HG02885 (cell line): ENCODE data around the gene MAPK14.

Experiments used
- ATAC-seq: cut with Tn5 transposase; IDR thresholded peaks from one replicate; pipeline ENCODE4 v1.9.1; 2021; ENCODE audit warnings: mild to moderate bottlenecking; ENCODE audit not compliant: unreplicated experiment, poor library complexity

Gene MAPK14

GRCh38 chr6:36131511-36132245 is 104.1 kb downstream of the MAPK14 start:
- ATAC-seq, result peak; percentile 85

DNA sequence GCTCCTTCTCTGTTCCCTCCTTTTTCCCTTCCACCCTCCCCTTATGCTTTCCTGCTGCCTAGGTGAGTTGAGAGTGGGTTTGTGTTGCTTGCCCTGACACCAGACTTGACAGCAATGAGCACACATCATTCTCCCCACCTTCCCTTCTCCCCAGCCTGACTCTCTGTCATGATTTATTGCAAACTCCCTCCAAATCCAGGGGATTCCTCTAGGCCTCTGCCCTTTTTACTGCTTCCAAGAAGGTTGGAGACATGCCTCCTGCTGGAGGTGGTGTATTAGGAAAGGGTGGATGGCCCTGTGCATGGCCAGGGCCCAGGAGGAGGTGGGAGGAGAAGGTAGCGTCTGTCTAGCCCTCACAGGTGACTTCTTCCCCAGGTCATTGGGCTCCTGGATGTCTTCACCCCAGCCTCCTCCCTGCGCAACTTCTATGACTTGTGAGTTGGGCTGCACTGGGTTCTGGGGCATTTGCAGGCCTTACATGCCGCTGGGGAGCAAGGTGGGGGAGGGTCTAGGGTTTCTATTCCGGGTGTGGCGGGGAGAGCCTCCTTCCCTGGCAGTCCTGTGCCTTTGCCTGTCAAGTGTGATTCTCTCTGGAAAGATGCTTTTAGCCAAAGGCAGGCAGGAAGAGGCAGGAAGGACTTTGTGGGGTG is 104.8 kb downstream of the MAPK14 start:
- no peak for ATAC-seq

DNA sequence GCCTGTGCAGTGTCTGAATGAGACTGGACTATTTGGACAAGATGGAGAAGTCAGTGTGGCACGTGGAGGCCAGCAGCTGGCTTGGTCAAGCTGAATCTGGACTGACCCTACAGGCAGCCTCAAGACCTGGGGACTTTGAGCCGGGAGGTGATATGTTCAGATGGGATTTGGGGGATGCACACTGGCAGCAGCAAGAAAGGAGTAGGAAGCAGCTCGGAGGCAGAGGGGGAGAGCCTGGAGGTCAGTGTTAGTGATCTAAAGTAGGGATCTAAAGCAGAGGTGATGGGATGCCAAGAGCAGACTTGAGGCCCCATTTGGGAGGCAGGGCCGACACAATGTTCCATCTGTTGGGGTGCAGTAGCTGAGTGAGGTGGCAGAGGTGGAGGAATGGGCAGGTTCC is 105.5 kb downstream of the MAPK14 start:
- ATAC-seq, result no peak

- ATAC-seq, result no peak
Measured at GRCh38 chr6:36133912-36134311, 106.3 kb downstream of the MAPK14 start.

- ATAC-seq, result no peak
Measured at GRCh38 chr6:36135053-36135731, 107.6 kb downstream of the MAPK14 start.

GRCh38 chr6:36136034-36136433 is 108.4 kb downstream of the MAPK14 start:
- no peak for ATAC-seq

GRCh38 chr6:36136551-36136950 is 108.9 kb downstream of the MAPK14 start:
- ATAC-seq, result no peak

DNA sequence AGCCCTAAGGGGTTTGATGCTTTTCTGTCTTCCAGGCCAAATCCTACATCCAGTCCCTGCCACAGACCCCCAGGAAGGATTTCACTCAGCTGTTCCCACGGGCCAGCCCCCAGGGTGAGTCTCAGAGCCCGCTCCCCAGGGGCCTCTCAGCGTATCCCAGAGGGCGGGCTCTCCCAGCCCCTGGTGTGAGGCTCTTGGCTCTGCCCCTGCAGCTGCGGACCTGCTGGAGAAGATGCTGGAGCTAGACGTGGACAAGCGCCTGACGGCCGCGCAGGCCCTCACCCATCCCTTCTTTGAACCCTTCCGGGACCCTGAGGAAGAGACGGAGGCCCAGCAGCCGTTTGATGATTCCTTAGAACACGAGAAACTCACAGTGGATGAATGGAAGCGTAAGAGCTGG is 111.1 kb downstream of the MAPK14 start:
- no peak for ATAC-seq

DNA sequence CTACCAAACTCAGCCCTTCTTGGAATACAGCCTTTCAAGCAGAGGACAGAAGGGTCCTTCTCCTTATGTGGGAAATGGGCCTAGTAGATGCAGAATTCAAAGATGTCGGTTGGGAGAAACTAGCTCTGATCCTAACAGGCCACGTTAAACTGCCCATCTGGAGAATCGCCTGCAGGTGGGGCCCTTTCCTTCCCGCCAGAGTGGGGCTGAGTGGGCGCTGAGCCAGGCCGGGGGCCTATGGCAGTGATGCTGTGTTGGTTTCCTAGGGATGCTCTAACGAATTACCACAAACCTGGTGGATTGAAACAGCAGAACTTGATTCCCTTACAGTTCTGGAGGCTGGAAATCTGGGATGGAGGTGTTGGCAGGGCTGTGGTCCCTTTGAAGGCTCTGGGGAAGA is 111.8 kb downstream of the MAPK14 start:
- no peak for ATAC-seq

DNA sequence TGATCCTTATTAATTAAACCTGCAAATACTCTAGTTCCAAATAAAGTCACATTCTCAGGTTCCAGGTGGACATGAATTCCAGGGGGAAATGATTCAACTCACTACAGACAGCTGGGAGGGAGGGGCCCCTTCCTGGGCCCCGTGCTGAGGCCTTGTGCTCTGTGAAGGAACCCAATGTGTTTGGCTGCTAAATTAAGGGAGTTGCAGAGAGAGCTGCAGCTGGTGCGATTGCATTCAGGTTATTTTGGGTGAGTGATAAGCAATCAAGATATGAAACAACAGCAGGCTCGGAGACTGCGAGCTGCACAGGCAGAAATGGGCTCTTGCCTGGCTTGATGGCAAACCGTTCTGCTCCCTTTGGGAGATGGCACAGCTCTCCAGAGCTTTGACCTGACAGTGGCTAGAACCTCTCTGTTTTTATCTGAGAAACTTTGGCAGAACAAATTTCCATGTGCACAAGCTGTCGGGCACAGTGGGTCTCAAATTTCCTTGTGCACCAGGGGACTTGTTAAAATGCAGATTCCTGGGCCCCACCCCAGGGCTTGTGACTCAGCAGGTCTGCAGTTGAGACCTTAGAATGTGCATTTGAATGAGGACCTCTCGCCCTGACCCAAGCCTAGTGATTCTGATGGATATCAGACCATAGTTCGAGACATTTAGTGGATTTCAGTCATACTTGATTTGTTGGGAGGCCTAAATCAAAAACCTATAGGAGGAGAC is 112.5 kb downstream of the MAPK14 start:
- no peak for ATAC-seq

GRCh38 chr6:36141091-36141490 is 113.5 kb downstream of the MAPK14 start:
- ATAC-seq, result no peak

DNA sequence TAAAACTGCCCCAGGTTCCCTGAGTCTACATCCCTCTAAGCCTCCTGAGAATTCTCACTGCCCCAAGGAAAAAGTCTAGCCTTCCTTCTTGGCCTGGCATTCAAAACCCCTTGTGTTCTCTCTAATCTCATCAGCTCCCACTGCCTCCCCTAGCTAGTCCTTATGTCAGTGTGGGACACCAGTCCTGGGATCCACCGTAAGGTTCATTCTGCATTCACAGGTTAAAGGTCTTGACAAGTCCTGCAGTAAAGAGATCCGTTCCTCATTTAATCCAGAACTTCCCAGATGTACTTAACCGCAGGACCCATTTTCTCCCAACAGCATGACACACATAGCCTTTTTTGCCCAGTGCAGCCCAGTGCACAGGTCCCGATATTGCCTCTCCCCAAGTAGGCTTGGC is 114.4 kb downstream of the MAPK14 start:
- ATAC-seq, result no peak

- ATAC-seq, result no peak
Measured at GRCh38 chr6:36142971-36143838, 115.6 kb downstream of the MAPK14 start.

DNA sequence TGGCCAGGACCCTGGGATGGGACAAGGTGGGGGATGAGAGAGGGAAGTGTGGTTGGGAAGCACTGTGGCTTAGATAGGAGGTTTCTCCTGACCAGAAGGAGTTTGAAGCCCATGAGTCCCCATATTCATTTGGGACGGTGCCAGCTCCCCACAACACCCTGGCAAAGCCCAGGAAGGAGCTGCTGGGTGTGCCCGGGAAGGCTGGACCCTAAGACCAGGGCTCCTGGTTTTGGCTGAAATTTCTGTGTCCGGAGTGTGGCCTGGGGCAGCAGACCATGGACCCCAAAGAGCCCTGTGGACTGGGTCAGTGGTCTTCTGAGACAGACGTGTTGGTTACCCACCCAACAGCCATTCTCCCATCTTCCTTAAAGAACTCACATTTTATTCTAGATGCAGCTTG is 117.9 kb downstream of the MAPK14 start:
- ATAC-seq, result no peak

GRCh38 chr6:36147294-36147693 is 119.7 kb downstream of the MAPK14 start:
- ATAC-seq, result no peak

- no peak for ATAC-seq
Measured at GRCh38 chr6:36149476-36149875, 121.9 kb downstream of the MAPK14 start.

DNA sequence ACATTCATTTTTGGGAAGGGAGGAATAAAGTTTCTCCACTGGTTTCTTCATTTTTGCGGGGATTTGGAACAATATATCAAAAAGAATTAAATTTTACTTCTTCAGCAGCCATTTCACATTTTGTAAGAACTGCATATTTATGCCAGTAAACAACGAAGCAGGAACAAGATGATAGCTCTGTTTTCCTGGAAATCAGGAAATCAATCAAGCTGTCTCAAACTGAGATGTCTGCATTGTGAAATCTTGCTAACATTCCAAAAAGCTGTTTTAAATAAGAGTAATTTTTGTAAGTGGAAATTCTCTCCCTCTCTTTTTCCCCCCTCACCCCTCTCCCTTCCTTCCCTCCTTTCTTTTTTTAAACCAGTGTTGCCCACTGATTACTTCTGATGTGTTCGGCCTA is 122.7 kb downstream of the MAPK14 start:
- no peak for ATAC-seq

GRCh38 chr6:36154286-36154685 is 126.7 kb downstream of the MAPK14 start:
- ATAC-seq, result no peak

DNA sequence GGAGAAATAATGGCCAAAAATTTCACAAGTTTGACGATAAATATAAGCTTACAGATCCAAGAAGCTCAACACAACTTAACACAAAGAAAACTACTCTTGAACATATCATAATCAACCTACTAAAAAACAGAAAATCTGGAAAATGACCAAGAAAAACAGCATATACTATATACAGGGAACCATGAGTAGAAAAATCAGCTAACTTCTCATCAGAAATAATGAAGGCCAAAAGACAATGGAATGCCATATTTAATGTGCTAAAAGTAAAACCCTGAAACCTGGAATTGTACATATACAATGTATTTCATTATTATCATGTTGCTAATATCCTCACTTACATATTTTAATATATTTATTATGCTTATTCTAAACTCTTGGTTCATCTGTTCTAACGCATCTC is 128.1 kb downstream of the MAPK14 start:
- ATAC-seq, result no peak

GRCh38 chr6:36160147-36160760 is 132.6 kb downstream of the MAPK14 start:
- no peak for ATAC-seq
